ENCODE data around the gene RNF175.

Gene RNF175

GRCh38 chr4:153785910-153786721 lies 26.3 kb upstream of the RNF175 start:
- peak in 1 of 58 donors; percentile 3 for DNase-seq

- DNase-seq: no peak
These were observed 24.4 kb upstream of the RNF175 start for GRCh38 chr4:153784166-153784699.

- DNase-seq: no peak
These were observed 22.8 kb upstream of the RNF175 start for GRCh38 chr4:153782581-153782980.

GRCh38 chr4:153781717-153782416 lies 22.0 kb upstream of the RNF175 start:
- no peak for DNase-seq

GRCh38 chr4:153781280-153781679 lies 21.5 kb upstream of the RNF175 start:
- DNase-seq: no peak

GRCh38 chr4:153780876-153781275 lies 21.1 kb upstream of the RNF175 start:
- no peak for DNase-seq

- no peak for DNase-seq
These were observed 20.4 kb upstream of the RNF175 start for GRCh38 chr4:153780221-153780620.

- no peak for DNase-seq
These were observed 18.6 kb upstream of the RNF175 start for GRCh38 chr4:153778383-153778782.

GRCh38 chr4:153777421-153777820 lies 17.6 kb upstream of the RNF175 start:
- no peak for DNase-seq

GRCh38 chr4:153776601-153777000 lies 16.8 kb upstream of the RNF175 start:
- no peak for DNase-seq

- DNase-seq: no peak
These were observed 13.4 kb upstream of the RNF175 start for GRCh38 chr4:153773236-153773690.

GRCh38 chr4:153771046-153771445 lies 11.2 kb upstream of the RNF175 start:
- DNase-seq: no peak

- no peak for DNase-seq
These were observed 6.9 kb upstream of the RNF175 start for GRCh38 chr4:153766758-153767157.

- DNase-seq: no peak
These were observed 6.1 kb upstream of the RNF175 start for GRCh38 chr4:153765894-153766293.

GRCh38 chr4:153764601-153765368 lies 5.0 kb upstream of the RNF175 start:
- DNase-seq: no peak

- DNase-seq: no peak
These were observed 3.6 kb upstream of the RNF175 start for GRCh38 chr4:153763404-153763803.

- peak in 11 of 58 donors; percentile 8 to 71 (median 32) for DNase-seq
These were observed 977 bp downstream of the RNF175 start for GRCh38 chr4:153758688-153759406.

GRCh38 chr4:153758136-153758535 lies 1.7 kb downstream of the RNF175 start:
- no peak for DNase-seq

GRCh38 chr4:153757407-153757806 lies 2.4 kb downstream of the RNF175 start:
- DNase-seq: peak in 1 of 58 donors; percentile 4

GRCh38 chr4:153755186-153755585 lies 4.6 kb downstream of the RNF175 start:
- no peak for DNase-seq
